ENCODE results near the gene NPHS1. TPM values are rescaled to one million over a fixed set of nuclear protein-coding genes. Genes with fewer than 3 reads are reported as not detected.

The NPHS1 gene
- total RNA-seq, 1 experiment from 2014 or later: not detected

DNA sequence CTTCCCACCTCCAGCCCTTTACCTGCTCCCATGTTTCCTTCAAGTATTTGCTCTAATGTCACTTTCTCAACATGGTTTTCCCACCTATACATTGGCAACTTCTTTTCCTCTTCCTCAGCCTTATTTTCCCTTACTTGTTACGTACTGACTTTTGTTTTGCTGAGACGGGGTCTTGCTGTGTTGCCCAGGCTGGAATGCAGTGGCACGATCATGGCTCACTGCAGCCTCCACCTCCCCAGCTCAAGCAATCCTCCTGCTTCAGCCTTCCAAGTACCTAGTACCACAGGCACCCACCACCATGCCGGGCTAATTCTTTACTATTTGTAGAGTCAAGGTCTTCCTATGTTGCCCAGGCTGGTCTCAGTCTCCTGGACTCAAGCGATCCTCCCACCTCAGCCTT lies 44.7 kb downstream of the NPHS1 start:
- H3K4me3 ChIP-seq (ENCODE audit: low read depth, low read length, poor library complexity, severe bottlenecking): no peak overlapping the region
- H3K27me3 ChIP-seq (replicated peaks; ENCODE audit: insufficient read depth, low read depth, low read length, poor library complexity): no peaks in the 10 kb centered on the region
- H3K36me3 ChIP-seq (ENCODE audit: insufficient read depth, low read length, poor library complexity, severe bottlenecking): no peaks in the 10 kb centered on the region
- intact Hi-C loops (cut with micrococcal nuclease; ENCODE audit: unreplicated experiment): no loop called here
- no peaks in the 10 kb centered on the region for H3K9me3 ChIP-seq (ENCODE audit: low read depth, low read length, poor library complexity, severe bottlenecking)
- TF ChIP-seq, protein P1, sequence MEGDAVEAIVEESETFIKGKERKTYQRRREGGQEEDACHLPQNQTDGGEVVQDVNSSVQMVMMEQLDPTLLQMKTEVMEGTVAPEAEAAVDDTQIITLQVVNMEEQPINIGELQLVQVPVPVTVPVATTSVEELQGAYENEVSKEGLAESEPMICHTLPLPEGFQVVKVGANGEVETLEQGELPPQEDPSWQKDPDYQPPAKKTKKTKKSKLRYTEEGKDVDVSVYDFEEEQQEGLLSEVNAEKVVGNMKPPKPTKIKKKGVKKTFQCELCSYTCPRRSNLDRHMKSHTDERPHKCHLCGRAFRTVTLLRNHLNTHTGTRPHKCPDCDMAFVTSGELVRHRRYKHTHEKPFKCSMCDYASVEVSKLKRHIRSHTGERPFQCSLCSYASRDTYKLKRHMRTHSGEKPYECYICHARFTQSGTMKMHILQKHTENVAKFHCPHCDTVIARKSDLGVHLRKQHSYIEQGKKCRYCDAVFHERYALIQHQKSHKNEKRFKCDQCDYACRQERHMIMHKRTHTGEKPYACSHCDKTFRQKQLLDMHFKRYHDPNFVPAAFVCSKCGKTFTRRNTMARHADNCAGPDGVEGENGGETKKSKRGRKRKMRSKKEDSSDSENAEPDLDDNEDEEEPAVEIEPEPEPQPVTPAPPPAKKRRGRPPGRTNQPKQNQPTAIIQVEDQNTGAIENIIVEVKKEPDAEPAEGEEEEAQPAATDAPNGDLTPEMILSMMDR (conservative IDR thresholded peaks at IDR 0.05; ENCODE audit: low read depth, low read length): no peak
- no peak for TF ChIP-seq EZH2 (IDR thresholded peaks at IDR 0.05; ENCODE audit: borderline replicate concordance, low read depth, low read length, poor library complexity, severe bottlenecking)
- no peak overlapping the region for H3K27ac ChIP-seq (ENCODE audit: low read depth, low read length, poor library complexity, severe bottlenecking)
- POLR2A ChIA-PET (ENCODE audit: low non-redundant PET): no interaction called here
- DNase-seq (ENCODE audit: low spot score): no peak
- H3K4me1 ChIP-seq (ENCODE audit: insufficient read depth, low read length, poor library complexity, severe bottlenecking): no peaks in the 10 kb centered on the region
- CTCF ChIA-PET: no interaction called here
- no TSS peak for BruUV-seq (replicated peaks)

GRCh38 chr19:35806597-35806996 lies 45.7 kb downstream of the NPHS1 start:
- POLR2A ChIA-PET (ENCODE audit: low non-redundant PET): no interaction called here
- H3K36me3 ChIP-seq (ENCODE audit: insufficient read depth, low read length, poor library complexity, severe bottlenecking): no peaks in the 10 kb centered on the region
- H3K4me3 ChIP-seq (ENCODE audit: low read depth, low read length, poor library complexity, severe bottlenecking): no peak overlapping the region
- no peak overlapping the region for H3K27ac ChIP-seq (ENCODE audit: low read depth, low read length, poor library complexity, severe bottlenecking)
- no peaks in the 10 kb centered on the region for H3K27me3 ChIP-seq (replicated peaks; ENCODE audit: insufficient read depth, low read depth, low read length, poor library complexity)
- no TSS peak for BruUV-seq (replicated peaks)
- H3K9me3 ChIP-seq (ENCODE audit: low read depth, low read length, poor library complexity, severe bottlenecking): no peaks in the 10 kb centered on the region
- CTCF ChIA-PET: no interaction called here
- no peak for TF ChIP-seq EZH2 (IDR thresholded peaks at IDR 0.05; ENCODE audit: borderline replicate concordance, low read depth, low read length, poor library complexity, severe bottlenecking)
- TF ChIP-seq, protein P1 (conservative IDR thresholded peaks at IDR 0.05; ENCODE audit: low read depth, low read length): no peak
- DNase-seq (ENCODE audit: low spot score): no peak
- H3K4me1 ChIP-seq (ENCODE audit: insufficient read depth, low read length, poor library complexity, severe bottlenecking): no peaks in the 10 kb centered on the region
- intact Hi-C loops (cut with micrococcal nuclease; ENCODE audit: unreplicated experiment): no loop called here

- Histone ChIP-seq H3K27me3 (replicated peaks; ENCODE audit: insufficient read depth, low read depth, low read length, poor library complexity) (no peaks in the 10 kb centered on the region), H3K27ac (ENCODE audit: low read depth, low read length, poor library complexity, severe bottlenecking) (no peak overlapping the region), H3K4me3 (ENCODE audit: low read depth, low read length, poor library complexity, severe bottlenecking) (no peak overlapping the region), H3K4me1 (ENCODE audit: insufficient read depth, low read length, poor library complexity, severe bottlenecking) (no peaks in the 10 kb centered on the region), H3K9me3 (ENCODE audit: low read depth, low read length, poor library complexity, severe bottlenecking) (no peaks in the 10 kb centered on the region), H3K36me3 (ENCODE audit: insufficient read depth, low read length, poor library complexity, severe bottlenecking) (no peaks in the 10 kb centered on the region)
- no peak for DNase-seq (ENCODE audit: low spot score)
- TF ChIP-seq, protein P1 (conservative IDR thresholded peaks at IDR 0.05; ENCODE audit: low read depth, low read length): no peak
- no peak for TF ChIP-seq EZH2 (IDR thresholded peaks at IDR 0.05; ENCODE audit: borderline replicate concordance, low read depth, low read length, poor library complexity, severe bottlenecking)
- ChIA-PET POLR2A (ENCODE audit: low non-redundant PET) (no interaction called here), CTCF (no interaction called here)
- intact Hi-C loops (cut with micrococcal nuclease; ENCODE audit: unreplicated experiment): no loop called here
- BruUV-seq (replicated peaks): no TSS peak
These were observed 46.7 kb downstream of the NPHS1 start for GRCh38 chr19:35805526-35806102.
